ENCODE results near the gene SLC22A31. TPM values are rescaled to one million over a fixed set of nuclear protein-coding genes. Genes with fewer than 3 reads are reported as not detected.
A peak's percentile ranks its signal among the peaks of the same experiment; 100 is the strongest.
"Not testable (repeated sequence)": the region's sequence is repeated elsewhere in the genome, so short reads cannot be mapped to it uniquely, and the experiment has no call there.

Gene SLC22A31
- total RNA-seq, 1 experiment from 2014 or later = 53.7 TPM

GRCh38 chr16:89166696-89167424 is 33.5 kb downstream of the SLC22A31 start:
- Histone ChIP-seq H4K20me1 (ENCODE audit: insufficient read depth) (no peaks in the 10 kb centered on the region), H3K4me3 (replicated peaks in 1 of 2; ENCODE audit: low read depth in 1 of 2, low read length in 2 of 2) (no peak overlapping the region), H3K36me3 (ENCODE audit: control insufficient read depth in 1 of 2, insufficient read depth in 2 of 2, low read length in 2 of 2) (no peaks in the 10 kb centered on the region), H3K4me2 (ENCODE audit: low read length) (peak overlapping the region; percentile 61), H3K4me1 (ENCODE audit: control insufficient read depth in 1 of 2, insufficient read depth in 2 of 2, low read length in 2 of 2) (peaks cover 21 to 35% of the 10 kb centered on the region in 2 experiments), H3K27me3 (ENCODE audit: insufficient read depth, low read length) (no peaks in the 10 kb centered on the region), H3K27ac (ENCODE audit: low read depth, low read length) (peak overlapping the region; percentile 60; the same call in 1 of the 2 replicates), H3K9me2 (ENCODE audit: insufficient read depth) (no peaks in the 10 kb centered on the region), H3K79me2 (ENCODE audit: insufficient read depth, low read length) (no peaks in the 10 kb centered on the region), H3K9ac (ENCODE audit: low read length) (no peak overlapping the region), H2AFZ (ENCODE audit: low read depth, low read length, poor library complexity, severe bottlenecking) (no peak overlapping the region), H3K9me3 (ENCODE audit: control insufficient read depth in 1 of 2, insufficient read depth in 1 of 2, low read depth in 1 of 2, low read length in 2 of 2) (no peaks in the 10 kb centered on the region)
- RAD21 ChIA-PET (ENCODE audit: low non-redundant PET in 1 of 2, low total read pairs in 2 of 2, uncharacterized antibody in 2 of 2, unreplicated experiment in 2 of 2) = interaction anchor here (0.8 to 1.5 kb wide), 6 partner anchors 26 to 355 kb away, joined by 3 to 8 read pairs (median 4); partner anchors contain the start of genes APRT (in 1 of the 2), GALNS (in 1 of the 2) and TRAPPC2L (in 1 of the 2)
- ATAC-seq = no peak
- no peak for DNase-seq (ENCODE audit: low read depth, low spot score)
- intact Hi-C loops (cut with micrococcal nuclease) = loop anchor here (1.0 to 5.0 kb wide), 4 partner anchors 115 to 430 kb away; no protein-coding TSS in a partner anchor
- TF ChIP-seq ZNF274 (IDR thresholded peaks at IDR 0.05; ENCODE audit: low read depth, low read length) (no peak), EGR1 (IDR thresholded peaks at IDR 0.05; ENCODE audit: low read depth) (no peak), ATF3 (IDR thresholded peaks at IDR 0.05) (no peak), REST (IDR thresholded peaks at IDR 0.05; ENCODE audit: low read depth) (no peak), TCF7L2 (IDR thresholded peaks at IDR 0.05; ENCODE audit: borderline replicate concordance, extremely low read depth, insufficient read depth, insufficient read length) (no peak), MAX (IDR thresholded peaks at IDR 0.05) (no peak)
- no TSS peak for BruUV-seq (replicated peaks)
- POLR2A ChIA-PET = interaction anchor here (1.2 kb wide), 1 partner anchor 358 kb away, joined by 3 read pairs; no protein-coding TSS in a partner anchor
- CTCF ChIA-PET = interaction anchor here (0.6 to 2.1 kb wide), 16 partner anchors 11 to 597 kb away, joined by 3 to 20 read pairs (median 4); partner anchors contain the start of genes APRT, GALNS and TRAPPC2L

GRCh38 chr16:89165681-89165979 is 34.7 kb downstream of the SLC22A31 start:
- H2AFZ ChIP-seq (ENCODE audit: low read depth, low read length, poor library complexity, severe bottlenecking); H3K36me3 ChIP-seq (ENCODE audit: control insufficient read depth in 1 of 2, insufficient read depth in 2 of 2, low read length in 2 of 2); H3K4me2 ChIP-seq (ENCODE audit: low read length); H3K9me2 ChIP-seq (ENCODE audit: insufficient read depth); H3K4me3 ChIP-seq (replicated peaks in 1 of 2; ENCODE audit: low read depth in 1 of 2, low read length in 2 of 2); POLR2A ChIA-PET; RAD21 ChIA-PET (ENCODE audit: low non-redundant PET in 1 of 2, low total read pairs in 2 of 2, uncharacterized antibody in 2 of 2, unreplicated experiment in 2 of 2); BruUV-seq (replicated peaks); ATAC-seq; DNase-seq (ENCODE audit: low read depth, low spot score); H3K79me2 ChIP-seq (ENCODE audit: insufficient read depth, low read length); H3K9ac ChIP-seq (ENCODE audit: low read length); H3K9me3 ChIP-seq (ENCODE audit: control insufficient read depth in 1 of 2, insufficient read depth in 1 of 2, low read depth in 1 of 2, low read length in 2 of 2); CTCF ChIA-PET; H4K20me1 ChIP-seq (ENCODE audit: insufficient read depth); H3K27ac ChIP-seq (ENCODE audit: low read depth, low read length); H3K27me3 ChIP-seq (ENCODE audit: insufficient read depth, low read length): not testable (repeated sequence)
- peaks cover 14 to 26% of the 10 kb centered on the region in 2 experiments for H3K4me1 ChIP-seq (ENCODE audit: control insufficient read depth in 1 of 2, insufficient read depth in 2 of 2, low read length in 2 of 2)
- intact Hi-C loops (cut with micrococcal nuclease) = loop anchor here (5.0 kb wide), 1 partner anchor 113 kb away; no protein-coding TSS in a partner anchor

All from HCT116 (cell line).